Dedifferentiated amniotic fluid mesenchymal stem cell (primary cell): ENCODE measurements around the gene PTPN9.
"Not testable (repeated sequence)": the region's sequence is repeated elsewhere in the genome, so short reads cannot be mapped to it uniquely, and the experiment has no call there.

Experiments used
- DNase-seq: peaks from one replicate; pipeline ENCODE4 v3.0.0-alpha.2; 2016; ENCODE audit errors: extremely low spot score

Gene PTPN9

DNA sequence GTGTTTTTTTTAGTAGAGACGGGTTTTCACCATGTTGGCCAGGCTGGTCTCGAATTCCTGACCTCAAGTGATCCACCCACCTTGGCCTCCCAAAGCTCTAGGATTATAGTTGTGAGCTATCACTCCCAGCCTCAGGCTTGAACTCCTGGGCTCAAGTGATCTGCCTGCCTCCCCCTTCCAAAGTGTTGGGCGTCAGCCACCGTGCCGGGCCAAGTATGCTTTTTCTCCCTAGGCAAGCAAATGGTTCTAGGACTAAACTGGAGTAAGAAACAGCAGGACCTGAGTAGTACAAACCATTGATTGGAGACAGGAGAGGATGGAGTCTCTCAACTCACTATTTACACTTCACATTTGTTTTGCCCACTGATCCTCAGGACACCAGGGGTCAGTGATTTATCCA lies 4.6 kb upstream of the PTPN9 start:
- no peak for DNase-seq

DNA sequence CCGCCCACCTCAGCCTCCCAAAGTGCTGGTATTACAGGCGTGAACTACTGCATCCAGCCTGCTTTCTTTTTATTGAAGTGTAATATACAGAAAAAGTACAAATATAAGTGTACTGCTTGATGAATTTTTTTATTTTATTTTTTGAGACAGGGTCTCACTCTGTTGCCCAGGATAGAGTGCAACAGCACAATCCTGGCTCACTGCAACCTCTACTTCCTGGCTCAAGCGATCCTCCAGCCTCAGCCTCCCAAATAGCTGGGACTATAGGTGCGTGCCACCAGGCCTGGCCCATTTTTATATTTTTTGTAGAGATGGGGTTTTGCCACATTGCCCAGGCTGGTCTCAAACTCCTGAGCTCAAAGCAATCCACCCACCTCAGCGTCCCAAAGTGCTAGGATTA lies 3.8 kb upstream of the PTPN9 start:
- DNase-seq, result not testable (repeated sequence)

DNA sequence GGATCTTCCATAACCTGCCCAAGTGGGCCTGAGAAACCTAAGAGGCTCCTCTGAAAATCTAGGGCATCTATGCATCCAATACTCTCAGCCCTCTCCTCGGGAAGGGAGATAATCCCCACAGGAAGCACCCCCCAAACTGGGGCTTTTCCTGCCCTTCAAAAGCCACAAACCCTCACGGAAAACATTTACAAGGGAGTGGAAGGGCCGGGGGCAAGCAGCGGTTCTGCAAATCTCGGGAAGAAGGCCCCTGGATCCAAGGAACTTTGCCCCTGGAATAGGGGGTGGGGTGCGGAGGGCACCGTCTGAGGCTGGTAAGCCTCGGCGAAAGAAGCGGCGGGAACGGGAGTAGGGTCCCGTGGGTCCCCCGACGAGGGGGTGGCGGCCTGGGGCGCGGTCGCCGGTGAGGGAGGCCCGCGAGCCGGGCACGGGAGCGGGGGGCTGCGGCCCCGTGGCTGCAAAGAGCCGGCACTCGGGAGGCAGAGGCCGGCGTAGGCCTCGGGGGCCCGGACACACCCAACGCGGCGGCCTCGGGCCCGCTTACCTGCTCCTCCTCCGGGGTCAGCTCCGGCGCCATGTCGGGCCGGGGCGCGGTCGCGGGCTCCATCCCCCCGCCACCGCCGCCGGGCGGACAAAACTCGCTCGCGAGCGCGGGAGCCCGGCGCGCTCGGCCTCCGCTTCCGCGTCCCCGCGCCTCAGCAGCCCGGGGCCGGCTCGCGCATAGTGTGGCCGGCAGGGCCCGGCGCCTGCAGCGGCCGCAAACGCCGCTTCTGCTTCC lies 755 bp downstream of the PTPN9 start:
- no peak for DNase-seq

DNA sequence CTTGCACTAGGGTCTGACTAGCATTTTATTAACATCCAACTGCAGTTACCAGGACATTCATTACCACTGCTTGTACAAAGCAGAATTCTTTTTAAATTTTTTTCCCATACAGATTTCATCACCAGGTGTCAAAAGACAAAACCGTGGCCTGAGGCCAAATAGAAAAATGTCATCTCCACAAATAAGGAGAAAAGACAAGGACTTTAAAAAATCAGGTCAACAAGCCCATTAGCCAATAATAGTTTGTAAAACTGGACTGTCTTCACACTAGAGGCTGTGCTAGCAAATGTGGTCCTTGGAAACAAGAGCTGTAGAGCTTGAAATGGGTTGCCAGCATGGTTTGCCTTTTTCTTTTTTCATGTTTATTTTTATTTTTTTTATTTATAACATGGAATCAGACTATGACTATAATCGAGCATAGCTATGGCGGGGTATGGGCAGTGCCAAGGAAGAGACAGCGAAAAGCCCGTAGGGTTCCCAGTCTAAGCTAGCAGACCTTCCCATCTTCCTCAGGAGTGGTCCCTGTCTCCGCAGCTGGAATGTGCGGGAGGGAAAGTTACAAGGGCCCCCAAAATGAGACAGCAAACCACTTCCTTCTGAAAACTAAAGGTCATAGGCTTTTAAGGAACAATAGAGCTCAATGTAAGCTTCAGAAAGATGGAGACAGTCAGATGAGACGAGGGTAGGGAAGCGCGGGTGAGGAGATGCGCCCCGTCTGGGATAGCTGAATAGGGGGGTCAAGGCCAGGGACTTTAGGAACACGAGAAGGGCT lies 1.5 kb downstream of the PTPN9 start:
- no peak for DNase-seq

DNA sequence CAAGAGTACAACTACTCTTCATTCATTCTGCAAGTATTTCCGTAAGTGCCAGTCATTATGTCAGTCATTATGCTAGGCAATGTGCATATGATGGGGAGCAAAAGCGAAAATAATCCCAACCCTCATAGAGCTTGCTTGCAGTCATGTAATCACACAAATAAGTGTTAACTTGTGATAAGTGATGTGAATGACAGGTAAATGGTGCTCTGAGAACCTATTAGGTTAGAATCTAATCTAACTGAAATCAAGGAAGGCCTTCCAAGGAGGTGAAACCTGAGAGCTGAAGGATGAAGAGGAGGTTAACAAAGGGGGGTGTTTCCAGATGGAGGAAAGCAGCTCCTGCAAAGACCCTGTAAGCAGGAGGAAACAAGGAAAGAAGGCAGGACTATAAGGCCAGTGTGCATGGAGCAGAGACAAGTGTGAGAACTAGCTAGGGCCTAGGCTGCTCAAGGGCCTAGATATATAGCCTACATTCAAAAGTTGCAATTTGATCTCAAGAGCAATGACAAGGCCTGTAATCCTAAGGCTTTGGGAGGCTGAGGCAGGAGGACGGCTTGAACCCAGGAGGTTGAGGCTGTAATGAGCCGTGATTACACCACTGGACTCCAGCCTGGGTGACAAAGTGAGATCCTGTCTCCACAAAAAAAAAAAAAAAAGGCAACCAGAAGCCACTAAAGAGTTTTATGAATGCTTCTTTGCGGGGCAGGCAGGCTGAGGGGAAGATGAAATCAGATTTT lies 5.3 kb downstream of the PTPN9 start:
- no peak for DNase-seq

DNA sequence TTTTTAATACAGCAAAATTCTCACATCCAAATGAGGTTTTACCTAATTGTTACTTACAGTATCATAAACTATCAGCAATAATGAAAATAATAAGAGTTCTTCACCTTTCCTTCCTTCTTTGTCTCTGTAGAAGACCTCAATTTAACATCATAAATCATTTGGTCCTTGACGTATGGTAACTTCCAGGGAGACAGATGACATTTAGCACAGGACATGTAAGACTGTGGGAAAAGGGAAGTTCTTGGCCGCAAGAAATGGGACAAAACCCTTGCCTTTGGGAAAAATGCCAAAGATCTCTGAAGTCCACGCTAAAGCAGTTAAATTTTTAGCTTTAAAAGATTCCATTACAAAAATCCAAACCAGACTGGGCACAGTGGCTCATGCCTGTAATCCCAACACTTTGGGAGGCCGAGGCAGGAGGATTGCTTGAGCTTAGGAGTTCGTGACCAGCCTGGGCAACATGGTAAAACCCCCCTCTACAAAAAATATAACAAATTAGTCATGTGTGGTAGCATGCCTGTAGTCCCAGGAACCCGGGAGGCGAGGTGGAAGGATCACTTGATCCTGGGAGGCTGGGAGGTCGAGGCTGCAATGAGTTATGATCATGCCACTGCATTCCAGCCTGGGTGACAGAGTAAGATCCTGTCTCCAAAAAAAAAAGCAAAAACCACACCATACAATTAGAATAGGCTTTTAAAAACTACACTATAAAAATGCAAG lies 8.8 kb downstream of the PTPN9 start:
- no peak for DNase-seq

DNA sequence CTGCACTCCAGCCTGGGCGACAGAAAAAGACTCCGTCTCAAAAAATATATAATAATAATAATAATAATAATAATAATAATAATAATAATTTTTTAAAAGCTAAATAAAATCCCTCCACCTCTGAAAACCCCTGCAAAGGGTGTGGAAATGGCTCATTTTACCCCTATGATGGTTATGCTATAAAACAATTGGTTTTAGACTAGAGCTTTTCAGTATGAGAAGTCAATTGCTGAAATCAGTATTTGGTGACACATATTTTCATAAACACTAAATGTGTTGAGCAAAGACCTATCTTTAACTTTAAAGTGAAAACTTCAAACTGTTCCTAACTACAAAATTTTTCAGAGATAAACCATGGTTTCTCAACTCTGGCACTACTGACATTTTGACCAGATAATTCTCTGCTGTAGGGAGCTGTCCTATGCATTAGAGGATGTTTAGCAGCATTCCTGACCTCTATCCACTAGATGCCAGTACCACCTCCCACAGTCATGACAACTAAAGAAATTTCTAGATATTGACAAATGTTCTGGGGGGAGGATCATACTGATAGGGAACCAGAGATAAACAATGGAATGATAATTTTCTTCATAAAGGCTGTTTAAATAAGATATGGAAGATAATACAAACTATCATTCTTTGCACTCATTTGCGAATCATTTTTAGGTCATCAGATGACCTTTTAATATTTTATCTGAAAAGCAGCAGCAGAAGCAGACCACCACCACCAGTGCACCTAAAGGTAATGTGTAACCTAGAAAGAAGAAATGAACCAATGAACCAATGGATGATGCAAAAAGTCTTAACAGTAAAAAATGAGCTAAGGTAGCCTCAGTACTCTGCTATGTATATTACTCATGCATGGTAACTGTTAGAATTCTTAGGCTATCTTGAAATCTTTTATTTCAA lies 13.8 kb downstream of the PTPN9 start:
- DNase-seq, result peak; percentile 59

DNA sequence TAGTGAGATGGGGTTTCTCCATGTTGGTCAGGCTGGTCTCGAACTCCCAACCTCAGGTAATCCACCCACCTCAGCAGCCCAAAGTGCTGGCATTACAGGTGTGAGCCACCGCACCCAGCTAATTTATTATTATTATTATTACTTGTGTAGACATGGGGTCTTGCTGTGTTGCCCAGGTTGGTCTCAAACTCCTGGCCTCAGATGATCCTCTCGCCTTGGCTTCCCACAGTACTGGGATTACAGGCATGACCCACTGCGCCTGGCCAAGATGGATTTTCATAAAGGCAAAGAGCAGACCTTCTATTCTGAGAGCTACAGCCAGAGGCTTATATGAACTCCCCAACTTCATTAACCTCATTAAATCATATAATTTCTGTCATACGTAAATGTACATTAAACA lies 17.2 kb downstream of the PTPN9 start:
- no peak for DNase-seq

DNA sequence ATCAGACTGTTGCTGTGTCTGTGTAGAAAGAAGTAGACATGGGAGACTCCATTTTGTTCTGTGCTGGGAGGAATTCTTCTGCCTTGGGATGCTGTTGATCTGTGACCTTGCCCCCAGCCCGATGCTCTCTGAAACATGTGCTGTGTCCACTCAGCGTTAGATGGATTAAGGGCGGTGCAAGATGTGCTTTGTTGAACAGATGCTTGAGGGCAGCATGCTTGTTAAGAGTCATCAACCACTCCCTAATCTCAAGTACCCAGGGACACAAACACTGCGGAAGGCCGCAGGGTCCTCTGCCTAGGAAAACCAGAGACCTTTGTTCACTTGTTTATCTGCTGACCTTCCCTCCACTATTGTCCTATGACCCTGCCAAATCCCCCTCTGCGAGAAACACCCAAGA lies 19.8 kb downstream of the PTPN9 start:
- not testable (repeated sequence) for DNase-seq

- DNase-seq, result not testable (repeated sequence)
Measured at GRCh38 chr15:75558955-75559354, 20.2 kb downstream of the PTPN9 start.

- peak; percentile 59 for DNase-seq
Measured at GRCh38 chr15:75554717-75555116, 24.4 kb downstream of the PTPN9 start.

DNA sequence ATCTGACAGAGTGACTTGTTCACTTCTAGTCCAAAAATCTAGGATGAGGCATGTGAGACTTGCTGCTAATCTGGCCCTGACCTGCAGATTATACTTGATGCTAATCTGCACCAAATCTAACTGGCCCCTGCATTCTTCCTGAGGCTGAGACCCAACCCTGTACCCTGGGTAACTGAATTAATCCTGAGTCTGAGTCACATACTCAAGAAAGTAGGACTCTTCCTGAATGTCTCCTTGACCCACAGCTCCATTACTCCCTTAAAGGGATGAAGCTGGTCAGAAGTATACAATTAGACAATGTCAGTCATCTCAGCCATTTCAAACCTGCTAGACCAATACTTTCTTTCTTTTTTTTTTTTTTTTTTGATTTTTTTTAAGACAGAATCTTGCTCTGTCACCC lies 25.5 kb downstream of the PTPN9 start:
- DNase-seq, result no peak

- no peak for DNase-seq
Measured at GRCh38 chr15:75551091-75551490, 28.0 kb downstream of the PTPN9 start.

- DNase-seq, result no peak
Measured at GRCh38 chr15:75545064-75545463, 34.1 kb downstream of the PTPN9 start.

- no peak for DNase-seq
Measured at GRCh38 chr15:75544359-75544758, 34.8 kb downstream of the PTPN9 start.

DNA sequence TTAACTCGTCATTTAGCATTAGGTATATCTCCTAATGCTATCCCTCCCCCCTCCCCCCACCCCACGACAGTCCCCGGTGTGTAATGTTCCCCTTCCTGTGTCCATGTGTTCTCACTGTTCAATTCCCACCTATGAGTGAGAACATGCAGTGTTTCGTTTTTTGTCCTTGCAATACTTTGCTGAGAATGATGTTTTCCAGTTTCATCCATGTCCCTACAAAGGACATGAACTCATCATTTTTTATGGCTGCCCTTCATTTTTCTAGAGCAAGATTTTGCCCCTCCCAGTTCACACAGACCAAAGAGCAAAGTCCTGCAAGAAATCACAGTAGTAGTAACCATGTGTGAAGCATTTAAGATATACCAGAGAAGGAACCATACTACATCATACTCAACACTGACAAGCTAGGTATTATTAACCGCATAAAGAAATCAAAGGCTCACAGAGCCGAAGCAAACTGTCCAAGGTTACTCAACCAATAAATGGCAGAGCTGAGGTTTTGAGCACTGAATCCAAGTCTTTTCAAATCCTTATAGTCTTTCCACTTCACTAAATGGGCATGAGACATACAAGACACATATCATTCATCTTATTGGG lies 36.1 kb downstream of the PTPN9 start:
- not testable (repeated sequence) for DNase-seq

- DNase-seq, result no peak
Measured at GRCh38 chr15:75542386-75542797, 36.7 kb downstream of the PTPN9 start.

DNA sequence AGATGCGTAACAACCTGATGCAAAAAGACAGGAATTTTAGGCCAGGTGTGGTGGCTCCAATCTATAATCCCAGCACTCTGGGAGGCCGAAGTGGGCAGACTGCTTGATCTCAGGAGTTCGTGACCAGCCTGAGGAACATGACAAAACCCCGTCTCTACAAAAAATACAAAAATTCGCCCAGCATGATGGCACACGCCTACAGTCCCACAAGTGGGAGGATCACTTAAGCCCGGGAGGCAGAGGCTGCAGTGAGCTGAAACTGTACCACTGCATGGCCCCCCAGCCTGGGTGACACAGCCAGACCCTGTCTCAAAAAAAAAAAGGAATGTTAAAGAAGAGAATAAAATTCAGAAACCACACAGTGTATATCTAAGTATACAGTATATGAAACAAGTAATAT lies 40.7 kb downstream of the PTPN9 start:
- DNase-seq, result no peak

GRCh38 chr15:75533945-75534344 lies 45.2 kb downstream of the PTPN9 start:
- DNase-seq, result no peak
